H4 (cell line): ENCODE measurements around the gene TGFA. TPM values are rescaled to one million over a fixed set of nuclear protein-coding genes. Genes with fewer than 3 reads are reported as not detected.
A peak's percentile ranks its signal among the peaks of the same experiment; 100 is the strongest.

Experiments used
- DNase-seq: peaks from one replicate; pipeline ENCODE4 v3.0.0-alpha.2; 2015; ENCODE audit warnings: low spot score
- total RNA-seq: library from RNA; depleted of rRNA; stranded (reverse); fragments of >200 nt; shearing (Covaris generic); gene quantifications from 2 replicates; pipeline ENCODE4 v1.2.3, GENCODE V29; 2014

The TGFA gene
- total RNA-seq, 1 experiment from 2014 or later, result 32.2 TPM

DNA sequence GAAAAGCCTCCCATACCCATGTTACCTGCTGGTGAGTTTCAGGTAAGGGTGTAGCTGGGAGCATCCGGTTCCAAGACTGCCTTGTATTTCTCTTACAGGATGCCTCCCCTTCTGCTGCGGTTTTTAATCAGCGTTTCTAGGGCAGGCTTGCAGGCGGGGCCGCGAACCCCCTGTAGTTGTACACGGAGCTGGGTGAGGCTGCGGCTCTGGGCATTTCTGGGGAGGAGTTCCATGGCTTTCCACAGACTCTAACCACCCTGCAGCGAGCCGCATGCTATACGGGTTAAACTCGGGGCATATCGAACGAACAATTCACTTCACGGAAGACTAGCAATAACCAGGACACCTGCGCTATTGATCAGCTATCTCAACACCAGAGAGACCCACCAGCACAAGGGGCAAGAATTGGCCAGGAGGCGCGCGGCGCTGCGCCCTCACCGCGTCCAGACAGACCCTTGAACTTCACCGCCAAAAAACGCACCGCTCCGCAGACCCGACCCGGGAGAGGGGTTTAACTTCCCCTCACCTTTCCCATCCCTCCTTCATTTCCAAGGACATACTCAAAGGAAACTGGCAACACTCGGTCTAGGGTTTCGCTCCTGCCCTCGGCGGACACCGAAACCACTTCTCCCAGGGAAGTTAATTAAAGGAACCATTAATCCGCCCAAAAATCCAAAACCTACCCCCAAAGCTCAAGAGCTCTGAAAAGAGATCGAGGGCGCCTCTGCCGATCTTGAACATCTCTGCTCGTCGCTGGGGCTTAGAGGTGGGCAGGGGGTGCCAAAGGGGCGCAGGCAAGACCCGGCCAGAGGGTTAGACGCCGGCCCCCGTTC lies 909 bp downstream of the TGFA start:
- peak; percentile 15 for DNase-seq

DNA sequence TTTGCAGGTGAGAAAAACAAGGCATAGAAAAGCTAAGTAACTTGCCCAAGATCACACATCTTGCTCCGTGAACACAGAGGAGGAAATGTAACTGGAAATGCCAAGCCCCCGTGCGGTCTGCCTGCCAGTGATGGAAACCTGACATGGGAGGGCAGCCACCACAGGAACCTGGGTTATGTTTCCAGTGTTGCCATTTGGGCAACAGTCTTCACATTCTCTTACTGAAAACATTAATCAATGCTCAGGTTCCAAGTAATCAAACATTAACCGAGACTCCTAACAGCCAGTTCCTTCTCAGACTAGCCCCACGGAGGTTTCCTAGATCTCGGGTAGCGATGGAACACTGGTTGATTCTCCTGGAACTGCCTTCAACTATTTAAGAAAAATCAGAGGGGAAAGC lies 2.5 kb downstream of the TGFA start:
- no peak for DNase-seq

DNA sequence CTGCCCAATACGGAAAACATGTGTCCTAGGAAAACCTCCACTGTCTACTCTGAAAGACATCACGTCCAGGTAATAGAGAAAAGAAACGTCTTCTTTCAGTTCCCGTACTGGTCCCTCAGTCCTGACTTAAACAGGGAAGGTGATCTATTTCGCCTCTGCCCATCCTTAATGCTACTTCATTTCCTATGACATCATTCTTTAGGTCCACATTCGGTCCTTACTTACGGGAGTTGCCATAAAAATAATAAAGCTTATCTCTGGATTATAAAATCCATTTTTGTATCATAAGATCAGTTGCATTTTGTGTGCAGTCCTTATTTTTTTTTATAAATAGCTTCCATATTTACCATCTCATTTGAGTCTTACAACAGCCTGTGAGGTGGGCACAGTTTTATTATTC lies 3.7 kb downstream of the TGFA start:
- no peak for DNase-seq

DNA sequence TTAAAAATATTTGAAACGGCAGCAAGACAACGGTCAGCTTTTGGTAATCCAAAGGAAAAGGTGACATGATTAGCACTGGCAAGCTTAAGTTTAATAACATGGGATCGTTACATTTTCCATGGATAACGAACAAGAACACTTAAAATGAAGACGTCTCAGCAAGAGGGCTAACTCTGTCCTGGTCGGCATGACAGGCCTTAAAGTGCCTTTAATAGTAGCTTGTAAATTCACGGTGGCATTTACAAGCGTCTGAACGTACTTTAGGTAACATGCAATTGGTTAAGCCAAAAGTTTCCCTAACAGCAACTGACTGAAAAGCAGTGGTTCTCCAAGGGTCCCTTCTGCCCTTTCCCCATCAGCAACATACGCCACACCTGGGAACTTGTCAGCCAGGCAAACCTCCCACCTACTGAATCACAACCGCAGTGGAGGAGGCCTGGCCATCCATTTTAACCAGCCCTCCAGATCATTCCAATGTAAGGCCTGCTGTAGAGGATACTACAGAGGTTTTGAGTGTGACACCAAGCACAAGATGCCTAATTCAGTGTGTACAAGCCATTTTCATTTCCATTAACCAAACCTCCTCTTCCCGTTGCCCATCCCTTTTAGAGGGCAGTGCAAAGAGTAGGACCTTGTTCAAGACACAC lies 4.4 kb downstream of the TGFA start:
- no peak for DNase-seq

DNA sequence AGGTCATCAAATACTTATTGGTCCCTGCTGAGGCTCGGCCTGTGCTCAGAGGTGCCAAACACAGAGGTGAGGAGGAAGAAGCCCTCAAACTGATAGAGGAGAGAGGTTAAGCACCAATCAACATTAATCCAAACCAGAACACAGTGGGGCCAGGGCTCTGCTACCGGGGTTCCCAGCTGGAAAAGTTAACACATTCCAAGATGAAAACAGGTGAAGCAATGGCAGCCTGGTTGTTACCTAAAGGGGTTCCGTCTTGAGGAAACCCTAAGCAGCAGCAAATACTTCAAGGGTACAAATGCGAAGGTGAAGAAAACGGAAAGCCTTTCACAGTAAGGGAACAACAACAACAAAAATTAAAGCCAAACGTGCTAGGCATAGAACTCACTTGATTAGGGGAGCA lies 5.4 kb downstream of the TGFA start:
- DNase-seq, result no peak

DNA sequence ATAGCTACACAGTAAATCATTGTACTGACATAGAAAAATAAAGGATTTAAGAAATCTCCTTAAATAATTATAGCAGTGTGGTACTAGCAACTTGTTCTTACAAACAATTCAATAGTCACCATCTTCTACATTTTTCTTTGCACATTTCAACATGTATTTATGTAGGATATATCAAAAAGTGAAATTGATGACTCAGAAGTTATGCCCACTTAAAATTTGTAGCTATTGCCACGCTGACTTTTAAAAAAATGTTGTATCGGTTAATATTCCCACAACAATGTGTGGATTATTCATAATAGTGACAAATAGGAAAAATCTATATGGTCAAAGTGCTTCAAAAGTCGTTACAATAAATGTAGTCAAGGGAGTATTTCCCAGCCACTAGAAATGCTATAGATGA lies 6.7 kb downstream of the TGFA start:
- no peak for DNase-seq

DNA sequence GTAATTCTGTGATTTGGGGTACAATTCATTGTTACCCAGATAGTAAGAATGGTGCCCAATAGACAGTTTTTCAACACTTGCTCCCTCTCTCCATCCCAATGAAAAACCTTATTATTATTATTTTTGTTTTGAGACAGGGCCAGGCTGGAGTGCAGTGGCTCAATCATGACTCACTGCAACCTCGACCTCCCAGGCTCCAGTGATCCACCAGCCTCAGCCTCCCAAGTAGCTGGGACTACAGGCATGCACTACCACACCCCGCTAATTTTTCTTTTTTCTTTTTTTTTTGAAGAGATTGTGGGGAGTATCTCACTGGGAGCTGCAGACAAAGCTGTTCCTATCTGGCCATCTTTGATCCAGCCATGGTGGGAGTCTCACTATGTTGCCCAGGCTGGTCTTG lies 7.2 kb downstream of the TGFA start:
- no peak for DNase-seq

DNA sequence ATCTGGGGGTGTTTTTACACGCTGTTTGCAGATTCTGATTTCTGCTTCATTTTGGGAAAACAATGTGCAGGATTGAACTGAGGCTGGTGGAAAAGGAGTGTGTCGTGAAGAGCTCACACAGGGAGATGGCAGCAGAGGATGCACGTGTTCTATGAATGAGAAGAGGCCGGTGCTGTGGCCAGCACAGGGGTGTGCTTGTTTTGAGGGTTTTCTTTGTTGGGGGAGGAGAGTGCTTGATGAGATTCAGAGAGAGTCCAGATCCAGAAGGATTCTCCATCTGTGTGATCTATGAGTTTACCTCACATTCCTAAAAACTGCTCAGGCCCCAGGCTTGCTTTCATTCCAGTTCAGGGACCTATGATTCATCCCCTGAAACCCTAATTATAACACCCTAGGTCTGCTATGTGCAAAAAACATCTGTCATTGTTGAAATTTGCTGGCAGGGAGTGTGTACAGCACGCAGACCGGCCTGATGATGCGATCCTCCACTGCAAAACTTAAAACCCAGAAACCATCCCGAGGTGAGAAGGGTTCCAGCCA lies 12.1 kb downstream of the TGFA start:
- peak; percentile 38 for DNase-seq

DNA sequence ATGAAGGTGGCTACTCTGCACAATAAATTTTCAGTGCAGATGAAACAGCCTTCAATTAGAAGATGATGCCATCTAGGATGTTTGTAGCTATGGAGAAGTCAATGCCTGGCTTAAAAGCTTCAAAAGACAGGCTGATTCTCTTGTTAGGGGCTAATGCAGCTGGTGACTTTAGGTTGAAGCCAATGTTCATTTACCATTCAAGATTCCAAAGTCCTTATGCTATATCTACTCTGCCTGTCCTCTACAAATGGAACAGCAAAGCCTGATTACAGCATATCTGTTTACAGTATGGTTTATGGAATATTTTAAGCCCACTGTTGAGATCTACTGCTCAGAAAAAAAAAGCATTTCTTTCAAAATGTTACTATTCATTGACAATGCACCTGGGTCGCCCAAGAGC lies 15.8 kb downstream of the TGFA start:
- DNase-seq, result no peak

DNA sequence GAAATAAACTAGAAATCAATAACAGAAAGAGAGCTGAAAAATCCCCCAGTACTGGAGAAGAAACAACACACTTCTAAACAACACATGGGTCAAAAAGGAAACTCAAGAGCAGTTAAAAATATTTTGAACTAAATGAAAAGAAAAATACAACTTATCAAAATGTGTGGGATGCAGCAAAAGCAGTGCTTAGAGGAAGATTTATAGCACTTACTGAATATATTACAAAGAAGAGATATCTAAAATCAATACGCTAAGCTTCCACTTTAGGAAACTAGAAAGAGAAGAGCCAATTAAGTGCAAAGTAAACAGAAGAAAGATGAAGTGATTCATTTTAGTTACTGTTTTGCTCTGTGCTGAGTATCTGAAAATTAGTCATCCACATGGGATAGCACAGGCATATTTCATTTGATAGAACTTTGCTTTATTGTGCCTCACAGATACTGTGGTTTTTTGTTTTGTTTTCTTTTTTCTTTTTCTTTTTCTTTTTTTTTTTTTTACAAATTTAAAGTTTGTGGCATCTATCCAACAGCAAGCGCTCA lies 17.0 kb downstream of the TGFA start:
- DNase-seq, result no peak

DNA sequence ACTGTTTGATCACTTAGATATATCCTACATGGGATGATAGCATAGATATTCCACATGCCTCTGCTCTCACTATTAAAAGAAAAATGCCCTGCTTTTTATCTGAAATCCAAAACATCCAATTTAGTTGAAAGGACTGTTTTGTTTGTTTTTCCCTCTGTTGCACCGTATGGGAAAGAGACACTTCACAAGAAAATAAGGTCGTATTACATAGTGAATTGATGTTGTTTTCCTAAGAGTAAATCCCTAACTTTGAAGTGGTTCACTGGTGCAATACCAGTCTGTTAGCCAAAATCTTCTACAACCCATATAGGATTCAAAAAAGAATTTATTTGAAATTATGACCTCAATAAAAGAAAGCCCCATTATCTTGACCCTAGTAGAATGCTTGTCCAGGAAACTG lies 18.1 kb downstream of the TGFA start:
- no peak for DNase-seq

DNA sequence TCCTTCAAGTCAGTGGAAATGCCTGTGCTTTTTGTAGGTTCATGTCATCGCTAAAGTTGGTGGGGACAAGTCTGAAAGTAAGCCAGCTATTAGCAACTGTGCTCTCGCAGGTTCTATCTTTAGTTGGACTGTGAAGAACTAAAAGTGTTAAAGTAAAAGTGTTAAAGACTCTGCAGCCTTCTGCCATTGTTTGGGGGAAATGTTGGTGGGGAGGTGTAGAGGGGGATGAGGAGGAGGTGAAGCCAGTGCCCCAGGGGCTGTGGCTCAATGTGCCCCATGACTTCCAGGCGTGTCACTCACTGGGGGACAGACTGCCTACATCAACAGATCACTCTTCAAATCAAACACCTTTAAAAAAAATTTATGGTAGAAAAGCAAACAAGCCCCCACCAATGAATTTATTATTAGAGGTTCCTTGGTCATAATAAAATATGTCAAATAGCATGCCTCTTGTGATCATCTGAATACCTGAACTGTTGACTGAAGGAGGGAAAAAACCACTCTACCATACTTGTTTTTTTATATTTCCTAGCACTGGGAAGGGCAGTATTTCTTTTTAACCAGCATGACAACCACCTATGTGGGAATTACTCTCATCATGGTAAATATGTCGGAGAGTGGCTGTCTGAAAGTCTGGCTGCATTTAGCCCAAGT lies 19.3 kb downstream of the TGFA start:
- DNase-seq, result no peak

DNA sequence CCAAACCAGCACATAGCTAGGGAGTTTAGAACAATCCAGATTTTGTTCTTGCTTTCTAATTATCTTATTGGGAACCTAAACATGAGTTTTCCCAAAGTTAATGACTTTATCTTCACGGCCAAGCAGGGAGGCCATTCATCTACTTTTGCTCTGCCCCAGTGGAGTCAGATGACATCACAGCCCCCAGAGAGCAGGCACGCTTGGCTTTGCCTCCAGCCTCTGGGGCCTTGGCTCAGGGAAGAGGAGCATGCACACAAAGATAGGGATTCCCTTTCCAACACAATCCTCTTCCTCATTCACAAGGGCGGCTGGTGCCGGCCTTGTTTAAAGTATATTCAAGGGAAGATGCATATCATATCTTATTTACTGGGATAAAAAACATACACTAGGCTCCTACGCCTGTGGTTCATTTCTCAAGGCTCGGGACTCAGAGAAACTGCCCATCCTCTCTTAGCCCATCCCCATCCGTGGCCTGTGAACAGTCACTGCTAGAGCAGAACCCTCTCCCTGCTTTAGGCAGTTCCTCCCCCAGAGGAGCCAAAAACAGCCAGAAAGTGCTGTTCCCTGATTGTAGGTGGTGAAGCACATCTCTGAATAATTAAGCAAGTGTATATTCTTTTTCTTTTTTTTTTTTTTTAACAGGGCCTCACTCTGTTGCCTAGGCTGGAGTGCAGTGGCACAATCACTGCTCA lies 21.2 kb downstream of the TGFA start:
- DNase-seq, result no peak

DNA sequence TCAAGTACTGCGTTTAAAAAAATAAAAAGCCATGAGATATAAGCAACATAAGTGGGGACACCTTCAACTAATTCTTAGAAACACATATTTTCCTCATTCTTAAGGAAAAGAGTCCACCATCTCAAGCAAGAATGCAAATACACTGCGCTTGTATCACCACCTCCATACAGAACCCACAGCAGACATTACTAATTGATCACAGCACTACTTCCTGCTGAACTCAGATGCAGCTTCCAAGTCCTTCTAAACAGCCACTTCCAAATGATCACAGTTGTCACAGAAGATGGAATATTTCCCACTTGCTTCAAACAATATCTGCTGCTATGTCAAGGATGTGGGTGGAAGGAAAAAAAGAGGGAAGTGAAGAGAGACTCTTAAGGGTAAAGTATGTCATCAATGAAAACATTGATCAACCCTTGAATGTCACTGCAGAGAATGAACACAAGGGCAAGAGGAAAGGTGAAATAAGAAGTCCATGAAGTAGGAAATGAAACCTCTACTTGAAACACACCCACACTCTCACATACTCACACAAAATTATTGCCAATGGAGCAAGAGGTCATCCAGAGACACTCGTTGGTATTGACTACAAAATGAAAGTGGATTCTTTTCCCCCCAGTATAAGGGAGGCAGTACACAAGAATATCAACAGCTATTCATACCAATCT lies 22.1 kb downstream of the TGFA start:
- DNase-seq, result no peak

DNA sequence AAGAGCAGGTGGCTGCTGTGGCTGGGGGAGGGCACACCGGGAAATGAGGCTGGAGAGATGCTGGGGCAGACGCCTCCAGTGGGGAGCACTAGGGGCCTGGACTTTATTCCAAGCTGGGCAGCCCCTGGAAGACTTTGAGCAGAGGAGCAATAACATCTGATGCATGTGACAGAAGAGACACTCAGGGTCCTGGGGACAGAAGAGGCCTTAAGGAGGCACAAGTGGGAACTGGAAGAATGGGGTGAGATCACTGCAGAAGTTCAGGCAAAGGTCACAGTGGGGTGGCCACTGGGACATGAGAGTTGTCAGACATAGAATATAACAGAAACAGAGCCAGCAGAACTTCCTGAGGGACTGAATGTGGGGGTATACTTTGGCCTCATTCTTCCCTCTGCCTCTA lies 24.0 kb downstream of the TGFA start:
- no peak for DNase-seq

DNA sequence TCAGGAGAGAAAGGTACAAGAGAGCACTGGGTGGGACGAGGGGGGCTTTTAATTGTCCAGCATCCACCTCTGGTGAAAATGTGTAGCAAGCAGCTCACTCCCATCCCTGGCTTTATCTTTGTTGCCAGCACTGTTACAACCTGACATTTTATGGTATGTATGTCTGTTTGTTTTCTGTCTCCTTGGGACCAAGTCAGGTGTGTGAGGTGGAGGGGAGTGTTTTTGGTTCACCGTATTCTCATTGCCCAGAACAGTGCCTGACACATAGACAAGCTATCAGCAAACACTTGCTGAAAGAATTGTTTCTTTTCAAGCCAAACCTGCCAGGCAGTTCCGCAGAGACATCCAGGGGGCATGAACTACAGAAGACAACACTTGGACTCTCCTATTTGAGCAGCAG lies 24.7 kb downstream of the TGFA start:
- DNase-seq, result no peak

DNA sequence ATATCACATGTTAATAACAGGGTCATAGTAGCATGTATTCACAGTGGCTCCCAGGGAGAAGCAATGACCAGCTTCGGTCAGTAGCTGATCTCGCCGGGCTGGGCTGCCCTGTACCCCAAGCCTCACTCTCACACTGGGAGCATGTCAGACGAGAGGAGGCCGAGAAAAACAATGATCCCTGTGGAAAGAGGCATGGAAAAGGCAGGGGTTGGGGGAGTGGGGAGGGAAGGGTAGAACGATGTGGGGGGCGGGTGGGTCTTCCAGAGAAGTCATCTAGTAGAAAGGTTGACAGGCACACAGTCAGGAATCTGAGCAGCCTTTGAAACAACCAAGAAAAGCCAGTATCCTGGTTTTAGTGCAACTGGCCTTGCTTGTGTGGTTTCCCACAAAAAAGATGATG lies 25.4 kb downstream of the TGFA start:
- DNase-seq, result no peak

DNA sequence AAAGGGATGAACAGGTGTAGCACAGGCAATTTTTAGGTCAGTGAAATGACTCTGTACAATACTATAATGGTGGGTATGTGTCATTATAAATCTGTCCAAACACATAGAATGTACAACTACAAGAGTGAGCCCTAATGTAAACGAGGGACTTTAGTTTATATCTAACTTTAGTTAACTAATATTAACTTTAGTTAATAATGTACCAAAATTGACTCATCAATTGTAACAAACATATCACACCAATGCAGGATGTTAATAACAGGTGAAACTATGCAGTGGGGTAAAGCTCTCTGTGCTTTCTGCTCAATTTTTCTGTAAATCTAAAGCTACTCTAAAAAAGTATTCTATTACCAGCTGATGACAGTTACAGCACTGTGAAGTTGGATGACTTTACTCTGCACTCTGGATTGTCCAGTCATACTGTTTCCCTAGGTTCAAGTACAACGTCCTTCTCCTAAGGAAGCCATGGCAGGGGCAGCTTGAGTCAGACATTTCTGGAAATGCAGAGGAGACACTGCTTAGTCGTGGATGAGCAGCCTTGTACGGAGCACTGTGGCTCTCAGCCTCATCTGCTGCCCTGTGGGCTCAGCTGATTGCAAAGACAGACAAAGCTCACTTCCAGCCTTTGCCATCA lies 26.1 kb downstream of the TGFA start:
- DNase-seq, result no peak

DNA sequence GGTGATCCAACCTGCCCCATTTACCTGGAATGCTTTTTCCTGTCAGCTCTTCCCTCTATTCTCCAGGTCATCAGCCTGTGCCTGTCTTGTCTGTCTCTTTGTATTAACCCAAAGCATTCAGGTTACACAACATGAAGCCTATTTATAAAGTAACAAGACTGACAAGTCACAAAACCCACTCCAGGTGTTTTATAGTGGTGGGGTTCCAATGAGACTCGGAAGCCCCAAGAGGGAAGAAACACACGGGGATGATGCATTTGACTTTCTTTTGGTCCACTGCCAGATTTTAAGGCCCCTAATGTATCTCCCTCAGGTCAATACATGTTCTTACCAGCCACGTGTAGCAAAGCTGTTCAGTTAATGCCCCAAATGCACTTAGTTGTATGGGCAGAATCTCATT lies 27.5 kb downstream of the TGFA start:
- DNase-seq, result no peak

DNA sequence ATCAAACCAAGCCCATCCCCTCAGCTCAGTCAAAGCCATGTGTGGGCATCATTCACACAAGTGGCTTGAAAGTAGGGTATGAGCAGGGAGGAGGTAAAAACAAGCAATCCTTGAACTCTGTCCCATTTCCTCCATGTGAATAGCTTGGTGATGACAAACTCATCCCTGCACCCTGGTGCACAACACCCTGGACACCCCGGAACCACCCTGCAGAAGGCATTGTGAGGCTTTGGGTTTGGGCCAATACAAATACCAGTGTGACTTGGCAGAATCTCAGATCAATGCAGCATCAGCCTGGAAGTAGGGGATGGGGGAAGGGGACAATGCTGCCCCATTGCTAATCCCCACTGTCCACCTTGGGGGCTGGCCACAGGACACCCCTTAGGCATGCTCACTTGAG lies 28.6 kb downstream of the TGFA start:
- no peak for DNase-seq
